K562 (cell line): ENCODE measurements around the gene ALG1L2. TPM values are rescaled to one million over a fixed set of nuclear protein-coding genes. Genes with fewer than 3 reads are reported as not detected.
"Not testable (repeated sequence)": the region's sequence is repeated elsewhere in the genome, so short reads cannot be mapped to it uniquely, and the experiment has no call there.

Experiments
- ATAC-seq: fragments of 200-7000 bp; cut with Tn5 transposase; 3 replicates; pipeline ENCODE4 v1.9.1; 2020; ENCODE audit warnings: moderate library complexity
- BruUV-seq: library from RNA; stranded (reverse); fragments of 400-500 nt; replicated peaks from 2 replicates; lab custom pipeline; 2021; lab: Mats Ljungman, UMichigan
- CTCF ChIA-PET: fragments of 300-600 bp; formaldehyde crosslinking; extraction: SDS; loops from one replicate; lab custom pipeline; 2021; ENCODE audit warnings: low intra/inter-chr PET ratio; lab: Yijun Ruan, JAX
- POLR2A ChIA-PET: fragments of 300-600, 350-650 bp; sonication (Branson Sonifier 250); formaldehyde crosslinking; extraction: SDS; loops from one replicate; lab custom pipeline; 2021; ENCODE audit warnings: antibody characterized with exemption, inconsistent platforms; lab: Yijun Ruan, JAX
- DNase-seq, 4 experiments: peaks; one replicate each; pipeline versions ENCODE4 v3.0.0 to v3.0.0-alpha.2; 2011 to 2018; ENCODE audit warnings: low spot score in 3 of 4, mixed read lengths in 3 of 4; ENCODE audit errors: extremely low read depth in 1 of 4
- FAIRE-seq: peaks from 2 replicates; lab custom pipeline; 2011; peaks lifted over from hg19 to GRCh38; lab: Jason Lieb, UNC
- H2AFZ ChIP-seq: 2 replicates; pipeline ENCODE4 v1.6.0; 2011; ENCODE audit warnings: low read depth, low read length, control low read depth, inconsistent platforms
- H3K27ac ChIP-seq: fragments of 200-600 bp; 3 replicates; pipeline ENCODE4 v1.8.0; 2011; ENCODE audit warnings: low read depth, mild to moderate bottlenecking, control low read depth, inconsistent platforms, low read length, moderate library complexity, mixed read lengths; ENCODE audit errors: extremely low read depth
- H3K27me3 ChIP-seq, 2 experiments: fragments of 300-600 bp in 1 of 2; 2 replicates in 1 of 2; 3 replicates in 1 of 2; pipeline versions ENCODE4 v1.6.0 to v1.8.0; 2011; ENCODE audit warnings: inconsistent platforms in 2 of 2, low read length in 2 of 2, mild to moderate bottlenecking in 1 of 2, mixed read lengths in 1 of 2, moderate library complexity in 1 of 2; ENCODE audit not compliant: control insufficient read depth in 2 of 2, insufficient read depth in 2 of 2
- H3K36me3 ChIP-seq: fragments of 300-600 bp; 3 replicates; pipeline ENCODE4 v1.8.0; 2011; ENCODE audit warnings: mild to moderate bottlenecking, low read length, inconsistent platforms; ENCODE audit not compliant: control insufficient read depth, insufficient read depth
- H3K4me1 ChIP-seq, 2 experiments: fragments of 200-600 bp in 1 of 2; replicated peaks in 1 of 2; 2 replicates in 1 of 2; 3 replicates in 1 of 2; pipeline versions ENCODE4 v1.5.1 to v1.8.0; 2011; ENCODE audit warnings: inconsistent platforms in 2 of 2, low read length in 2 of 2, mild to moderate bottlenecking in 1 of 2, mixed read lengths in 1 of 2, moderate library complexity in 1 of 2; ENCODE audit not compliant: control insufficient read depth in 2 of 2, insufficient read depth in 2 of 2
- H3K4me2 ChIP-seq: 2 replicates; pipeline ENCODE4 v1.6.1; 2011; ENCODE audit warnings: low read length, control low read depth, inconsistent platforms, mixed read lengths; ENCODE audit not compliant: insufficient read depth
- H3K4me3 ChIP-seq: fragments of 200-600 bp; sonication (generic), shearing (Covaris generic); 2 replicates; pipeline ENCODE4 v1.5.1; 2016; ENCODE audit warnings: control low read depth, inconsistent platforms
- H3K79me2 ChIP-seq: fragments of 200-600 bp; 3 replicates; pipeline ENCODE4 v1.8.0; 2011; ENCODE audit warnings: low read length, inconsistent platforms; ENCODE audit not compliant: control insufficient read depth, insufficient read depth
- H3K9ac ChIP-seq, 2 experiments: 2 replicates each; pipeline versions ENCODE4 v1.6.0 to v1.6.1; 2011; ENCODE audit warnings: low read depth in 2 of 2, low read length in 2 of 2, control low read depth in 1 of 2, inconsistent platforms in 1 of 2, mild to moderate bottlenecking in 1 of 2, mixed read lengths in 1 of 2; ENCODE audit not compliant: insufficient read depth in 1 of 2
- H3K9me1 ChIP-seq: one replicate; pipeline ENCODE4 v1.6.0; 2011; ENCODE audit warnings: inconsistent platforms, mild to moderate bottlenecking, low read length, moderate library complexity; ENCODE audit not compliant: control insufficient read depth, insufficient read depth
- H3K9me3 ChIP-seq: replicated peaks from 2 replicates; pipeline ENCODE4 v1.5.1; 2011; ENCODE audit warnings: low read depth, low read length, inconsistent platforms; ENCODE audit not compliant: control insufficient read depth, insufficient read depth
- H4K20me1 ChIP-seq: replicated peaks from 2 replicates; pipeline ENCODE4 v1.6.1; 2011; ENCODE audit warnings: low read length, inconsistent platforms, mixed read lengths; ENCODE audit not compliant: control insufficient read depth, insufficient read depth
- WGBS: fragments of 100-300 bp; shearing (Covaris generic); methylation state at CpG from one replicate; pipeline ENCODE4 v1.1.6; 2016; ENCODE audit warnings: low coverage, mixed read lengths; ENCODE audit not compliant: insufficient coverage; ENCODE audit errors: missing lambda C conversion rate; 5-methylcytosine and 5-hydroxymethylcytosine counted together
- in situ Hi-C: fragments of 300-500 bp; cut with MboI; formaldehyde crosslinking; loops from 4 replicates; pipeline ENCODE4 v1.15.0; 2018; ENCODE audit warnings: inconsistent platforms, mixed read lengths
- intact Hi-C: fragments of 100-400 bp; cut with micrococcal nuclease; formaldehyde crosslinking; loops from 2 replicates; pipeline ENCODE4 v1.14.2; 2022
- polyA plus RNA-seq, 8 experiments: library from polyadenylated mRNA; depleted of rRNA in 4 of 8; stranded (reverse) in 5 of 8; unstranded in 3 of 8; fragments of >200 nt; fragmentation: Nextera tagmentation in 2 of 8; fragmentation: Illumina TruSeq in 1 of 8; extraction: Ambion mirVana in 2 of 8; extraction: Trizol in 1 of 8; gene quantifications; 2 replicates each; pipeline versions ENCODE4 v1.2.1 to v1.2.3, GENCODE V29; 2011 to 2014; ENCODE audit warnings: inconsistent platforms in 1 of 8, missing spikeins in 1 of 8
- total RNA-seq, 7 experiments: library from RNA; depleted of rRNA in 6 of 7; stranded (reverse); fragments of >200 nt in 6 of 7; fragmentation: Illumina TruSeq in 2 of 7; extraction: Trizol in 2 of 7; gene quantifications; 2 replicates each; pipeline versions ENCODE4 v1.2.1 to v1.2.3, GENCODE V29; 2011 to 2021; ENCODE audit warnings: low replicate concordance in 1 of 7

The ALG1L2 gene
- total and polyA plus RNA-seq, 9 of the 15 experiments (the other 6 are each of a cell fraction or from before 2014, with no cell fraction given) = 0.10 to 1.1 (median 0.33) TPM; not detected in 2

DNA sequence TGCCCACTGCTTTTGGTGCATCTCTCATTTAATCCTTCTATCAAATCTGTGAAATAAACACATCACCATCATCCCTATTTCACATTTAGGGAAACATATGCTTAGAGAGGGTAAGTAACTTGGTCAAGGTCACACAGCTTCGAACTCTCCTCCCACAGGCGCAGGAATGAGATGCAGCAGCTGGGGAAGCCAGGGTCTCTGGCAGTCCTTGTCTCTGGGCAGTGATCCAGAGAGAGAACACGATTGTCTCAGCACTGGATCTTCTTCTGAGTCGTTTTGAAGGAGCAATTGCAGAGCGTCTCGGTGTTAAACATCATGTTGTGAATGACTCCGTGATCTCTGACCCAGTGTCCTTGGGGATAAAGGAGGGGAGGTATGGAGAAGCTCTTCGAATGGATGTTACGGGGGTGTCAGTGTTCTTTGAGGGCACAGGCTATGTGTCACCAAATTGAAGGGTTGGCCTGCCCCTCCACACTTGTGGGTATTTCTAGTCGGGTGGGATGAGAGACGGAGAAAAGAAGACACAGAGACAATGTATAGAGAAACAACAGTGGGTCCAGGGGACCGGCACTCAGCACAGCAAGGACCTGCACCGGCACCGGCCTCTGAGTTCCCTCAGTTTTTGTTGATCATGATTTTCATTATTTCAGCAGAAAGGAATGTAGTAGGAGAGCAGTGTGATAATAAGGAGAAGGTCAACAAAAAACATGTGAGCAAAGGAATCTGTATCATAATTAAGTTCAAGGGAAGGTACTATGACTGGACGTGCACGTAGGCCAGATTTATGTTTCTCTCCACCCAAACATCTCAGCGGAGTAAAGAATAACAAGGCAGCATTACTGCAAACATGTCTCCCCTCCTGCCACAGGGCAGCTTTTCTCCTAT, 41.5 kb downstream of the ALG1L2 start:
- DNase-seq, H3K79me2 ChIP-seq, H3K9me1 ChIP-seq, in situ Hi-C loops, H3K27ac ChIP-seq, BruUV-seq, H3K27me3 ChIP-seq, intact Hi-C loops, ATAC-seq, H2AFZ ChIP-seq, H3K4me3 ChIP-seq, FAIRE-seq, POLR2A ChIA-PET, H3K36me3 ChIP-seq, H3K4me2 ChIP-seq, CTCF ChIA-PET, H3K9me3 ChIP-seq, H4K20me1 ChIP-seq, H3K9ac ChIP-seq, H3K4me1 ChIP-seq: not testable (repeated sequence)
- 39% methylated on average over 12 of the region's 17 CpGs for WGBS

DNA sequence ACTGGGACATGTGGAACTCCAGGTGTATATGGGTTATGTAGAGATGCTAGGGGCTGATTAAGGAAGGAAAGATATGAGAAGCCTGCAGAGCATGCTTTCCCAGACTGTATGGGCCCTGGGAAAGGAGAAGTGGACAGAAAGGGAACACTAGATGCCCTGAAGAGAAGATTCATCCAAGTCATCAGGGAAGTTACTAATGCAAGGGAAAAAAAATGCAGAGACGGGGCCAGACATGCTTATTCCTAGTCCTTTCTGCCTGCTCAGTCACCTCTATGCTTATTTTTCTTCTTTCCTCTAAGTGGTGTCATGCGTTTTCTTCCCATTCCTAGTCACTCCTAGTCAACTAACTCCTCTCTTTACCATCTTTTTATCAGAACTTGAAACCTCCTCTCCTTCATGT, 43.8 kb downstream of the ALG1L2 start:
- ATAC-seq, H4K20me1 ChIP-seq, intact Hi-C loops, DNase-seq, BruUV-seq, H3K4me3 ChIP-seq, H3K4me1 ChIP-seq, H3K4me2 ChIP-seq, H3K27me3 ChIP-seq, FAIRE-seq, in situ Hi-C loops, H3K79me2 ChIP-seq, CTCF ChIA-PET, POLR2A ChIA-PET, H3K9me1 ChIP-seq, H3K27ac ChIP-seq, H3K9ac ChIP-seq, H3K36me3 ChIP-seq, H3K9me3 ChIP-seq, H2AFZ ChIP-seq: not testable (repeated sequence)
- WGBS = 35% methylated on average over 2 of the region's 2 CpGs
